PC-3 (cell line): ENCODE measurements around the gene USP22.

Experiments used
- CTCF ChIP-seq: fragments of 300-600 bp; sonication (generic); conservative IDR thresholded peaks from 2 replicates; pipeline ENCODE4 v1.5.1; 2017; ENCODE audit warnings: antibody characterized with exemption, low read depth, mild to moderate bottlenecking, low read length
- EZH2phosphoT487 ChIP-seq: fragments of 300-600 bp; sonication (generic); IDR thresholded peaks from 2 replicates; pipeline ENCODE4 v1.6.1; 2018; ENCODE audit warnings: mild to moderate bottlenecking, antibody characterized with exemption, low read length, borderline replicate concordance

- TF ChIP-seq CTCF = no peak
- no peak for TF ChIP-seq EZH2phosphoT487
Measured at GRCh38 chr17:21012736-21013135, 30.1 kb downstream of the USP22 start.
